Ishikawa (cell line): Measurements from ENCODE around the gene ZNF3.

Source experiments
- CEBPB ChIP-seq: IDR thresholded peaks from 2 replicates; pipeline ENCODE4 v1.6.1; 2012
- EP300 ChIP-seq: IDR thresholded peaks from 2 replicates; pipeline ENCODE4 v1.6.1; 2012; ENCODE audit warnings: borderline replicate concordance
- FOXM1 ChIP-seq: IDR thresholded peaks from 2 replicates; pipeline ENCODE4 v1.6.1; 2012; ENCODE audit warnings: low read depth, borderline replicate concordance
- MAX ChIP-seq: IDR thresholded peaks from 2 replicates; pipeline ENCODE4 v1.6.1; 2012
- NFIC ChIP-seq: IDR thresholded peaks from 2 replicates; pipeline ENCODE4 v1.6.1; 2012
- RAD21 ChIP-seq: IDR thresholded peaks from 2 replicates; pipeline ENCODE4 v1.6.1; 2012; ENCODE audit warnings: low read depth
- REST ChIP-seq: IDR thresholded peaks from 2 replicates; pipeline ENCODE4 v1.6.1; 2012; ENCODE audit warnings: low read depth, mild to moderate bottlenecking
- TAF1 ChIP-seq: IDR thresholded peaks from 2 replicates; pipeline ENCODE4 v1.6.1; 2012; ENCODE audit warnings: low read depth, mild to moderate bottlenecking
- TCF12 ChIP-seq: IDR thresholded peaks from 2 replicates; pipeline ENCODE4 v1.6.1; 2012; ENCODE audit warnings: low read depth
- TEAD4 ChIP-seq: IDR thresholded peaks from 2 replicates; pipeline ENCODE4 v1.6.1; 2012
- YY1 ChIP-seq: IDR thresholded peaks from 2 replicates; pipeline ENCODE4 v1.6.1; 2012; ENCODE audit warnings: low read depth

GRCh38 chr7:100088095-100088620, 6.6 kb upstream of the ZNF3 start:
- TF ChIP-seq EP300 = no peak
- no peak for TF ChIP-seq RAD21
- TF ChIP-seq FOXM1 = no peak
- no peak for TF ChIP-seq REST
- TF ChIP-seq MAX = no peak
- no peak for TF ChIP-seq YY1
- no peak for TF ChIP-seq TAF1
- no peak for TF ChIP-seq CEBPB
- TF ChIP-seq TCF12 = no peak
- no peak for TF ChIP-seq NFIC
- TF ChIP-seq TEAD4 = no peak
